ENCODE data around the gene RYR1.

The RYR1 gene

GRCh38 chr19:38433268-38433733, at the start of gene RYR1:
RYR1 (plus strand) TSS chr19:38433691; CDS start chr19:38433830, 139 bp downstream.
- no peak for DNase-seq

- no peak for DNase-seq
Measured at GRCh38 chr19:38383743-38384142, 49.7 kb upstream of the RYR1 start.

- DNase-seq, result no peak
Measured at GRCh38 chr19:38384209-38385027, 49.1 kb upstream of the RYR1 start.

- DNase-seq, result no peak
Measured at GRCh38 chr19:38385057-38385803, 48.3 kb upstream of the RYR1 start.

- DNase-seq, result no peak
Measured at GRCh38 chr19:38385804-38386257, 47.7 kb upstream of the RYR1 start.

GRCh38 chr19:38386300-38386970, 47.1 kb upstream of the RYR1 start:
- DNase-seq, result no peak

- no peak for DNase-seq
Measured at GRCh38 chr19:38386971-38387549, 46.4 kb upstream of the RYR1 start.

- DNase-seq, result peak; percentile 70
Measured at GRCh38 chr19:38387550-38388348, 45.7 kb upstream of the RYR1 start, which contains the start of gene GGN. GGN (minus strand) TSS chr19:38388034; CDS start chr19:38387261, 773 bp downstream.

- DNase-seq, result peak; percentile 58
Measured at GRCh38 chr19:38388349-38389100, 45.0 kb upstream of the RYR1 start, which contains the start of gene SPRED3. SPRED3 (plus strand) TSS chr19:38388697; CDS start chr19:38390303, 1,606 bp downstream.

GRCh38 chr19:38389101-38389925, 44.2 kb upstream of the RYR1 start:
- peak; percentile 40 for DNase-seq

GRCh38 chr19:38389957-38390924, 43.2 kb upstream of the RYR1 start:
- DNase-seq, result no peak

- no peak for DNase-seq
Measured at GRCh38 chr19:38391911-38392464, 41.5 kb upstream of the RYR1 start.

- no peak for DNase-seq
Measured at GRCh38 chr19:38392707-38393308, 40.7 kb upstream of the RYR1 start.

GRCh38 chr19:38394488-38394887, 39.0 kb upstream of the RYR1 start:
- no peak for DNase-seq

GRCh38 chr19:38395381-38396114, 37.9 kb upstream of the RYR1 start:
- no peak for DNase-seq

GRCh38 chr19:38399081-38399480, 34.4 kb upstream of the RYR1 start:
- DNase-seq, result no peak

- DNase-seq, result no peak
Measured at GRCh38 chr19:38399537-38399936, 34.0 kb upstream of the RYR1 start.
